Bronchial epithelial cell (primary cell): ENCODE results near the gene ZNF224. TPM values are rescaled to one million over a fixed set of nuclear protein-coding genes. Genes with fewer than 3 reads are reported as not detected.
A peak's percentile ranks its signal among the peaks of the same experiment; 100 is the strongest.

Experiments used
- DNase-seq: peaks from one replicate; pipeline ENCODE4 v3.0.0-alpha.2; 2010; ENCODE audit warnings: low read depth
- FAIRE-seq: peaks from 2 replicates; lab custom pipeline; 2011; peaks lifted over from hg19 to GRCh38; lab: Jason Lieb, UNC
- H3K27me3 ChIP-seq: 2 replicates; pipeline ENCODE4 v1.5.1; 2011; ENCODE audit warnings: low read length; ENCODE audit not compliant: control insufficient read depth, insufficient read depth
- H3K36me3 ChIP-seq: 2 replicates; pipeline ENCODE4 v1.5.1; 2011; ENCODE audit warnings: low read length; ENCODE audit not compliant: control insufficient read depth, insufficient read depth
- H3K4me3 ChIP-seq: 2 replicates; pipeline ENCODE4 v1.5.1; 2011; ENCODE audit warnings: mild to moderate bottlenecking, low read depth, low read length, control low read depth
- total RNA-seq: library from RNA; depleted of rRNA; stranded (reverse); fragments of >200 nt; gene quantifications from 2 replicates; pipeline ENCODE4 v1.2.1, GENCODE V29; 2014
- TF ChIP-seq, protein P1 (sequence below): IDR thresholded peaks from 2 replicates; pipeline ENCODE4 v1.5.1; 2011; ENCODE audit warnings: mild to moderate bottlenecking, moderate library complexity, low read length, control low read depth, inconsistent platforms; ENCODE audit not compliant: insufficient read depth, severe bottlenecking

The ZNF224 gene
- total RNA-seq, 1 donor from 2014 or later = 24.5 TPM

GRCh38 chr19:44142059-44142433 lies 47.9 kb downstream of the ZNF224 start:
- DNase-seq = peak; percentile 3
- H3K4me3 ChIP-seq = peak overlapping the region; percentile 86

GRCh38 chr19:44149776-44150175 lies 55.6 kb downstream of the ZNF224 start:
- Histone ChIP-seq H3K36me3 (peaks cover 3% of the 10 kb centered on the region), H3K27me3 (no peaks in the 10 kb centered on the region), H3K4me3 (no peak overlapping the region)
- TF ChIP-seq, protein P1, sequence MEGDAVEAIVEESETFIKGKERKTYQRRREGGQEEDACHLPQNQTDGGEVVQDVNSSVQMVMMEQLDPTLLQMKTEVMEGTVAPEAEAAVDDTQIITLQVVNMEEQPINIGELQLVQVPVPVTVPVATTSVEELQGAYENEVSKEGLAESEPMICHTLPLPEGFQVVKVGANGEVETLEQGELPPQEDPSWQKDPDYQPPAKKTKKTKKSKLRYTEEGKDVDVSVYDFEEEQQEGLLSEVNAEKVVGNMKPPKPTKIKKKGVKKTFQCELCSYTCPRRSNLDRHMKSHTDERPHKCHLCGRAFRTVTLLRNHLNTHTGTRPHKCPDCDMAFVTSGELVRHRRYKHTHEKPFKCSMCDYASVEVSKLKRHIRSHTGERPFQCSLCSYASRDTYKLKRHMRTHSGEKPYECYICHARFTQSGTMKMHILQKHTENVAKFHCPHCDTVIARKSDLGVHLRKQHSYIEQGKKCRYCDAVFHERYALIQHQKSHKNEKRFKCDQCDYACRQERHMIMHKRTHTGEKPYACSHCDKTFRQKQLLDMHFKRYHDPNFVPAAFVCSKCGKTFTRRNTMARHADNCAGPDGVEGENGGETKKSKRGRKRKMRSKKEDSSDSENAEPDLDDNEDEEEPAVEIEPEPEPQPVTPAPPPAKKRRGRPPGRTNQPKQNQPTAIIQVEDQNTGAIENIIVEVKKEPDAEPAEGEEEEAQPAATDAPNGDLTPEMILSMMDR = no peak
- DNase-seq = no peak
- no peak for FAIRE-seq

More at GRCh38 chr19:44142059-44142433, 47.9 kb downstream of the ZNF224 start:
- TF ChIP-seq, protein P1 = no peak
- FAIRE-seq = no peak
- Histone ChIP-seq H3K36me3 (peaks cover 3% of the 10 kb centered on the region), H3K27me3 (no peaks in the 10 kb centered on the region)

DNA sequence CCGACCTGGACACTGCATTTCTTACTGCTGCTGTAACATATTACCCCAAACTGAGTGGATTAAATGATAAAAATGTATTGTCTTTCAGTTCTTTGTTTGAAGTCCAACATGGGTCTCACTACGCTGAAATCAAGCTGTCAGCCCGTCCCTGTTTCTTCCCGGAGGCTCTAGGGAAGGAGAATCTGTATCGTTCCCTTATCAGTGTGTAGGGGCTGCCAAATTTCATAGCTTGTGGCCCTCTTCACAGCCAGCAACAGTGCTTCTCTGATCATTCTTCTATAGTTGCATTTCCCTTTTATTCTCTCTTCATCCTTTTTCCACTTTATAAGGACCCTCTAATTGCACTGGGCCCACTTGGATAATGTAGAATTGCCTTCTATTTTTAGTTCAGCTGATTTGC lies 57.3 kb downstream of the ZNF224 start:
- H3K36me3 ChIP-seq = peaks cover 2% of the 10 kb centered on the region
- no peak overlapping the region for H3K4me3 ChIP-seq
- no peak for DNase-seq
- no peak for FAIRE-seq
- no peaks in the 10 kb centered on the region for H3K27me3 ChIP-seq
- TF ChIP-seq, protein P1 = no peak

DNA sequence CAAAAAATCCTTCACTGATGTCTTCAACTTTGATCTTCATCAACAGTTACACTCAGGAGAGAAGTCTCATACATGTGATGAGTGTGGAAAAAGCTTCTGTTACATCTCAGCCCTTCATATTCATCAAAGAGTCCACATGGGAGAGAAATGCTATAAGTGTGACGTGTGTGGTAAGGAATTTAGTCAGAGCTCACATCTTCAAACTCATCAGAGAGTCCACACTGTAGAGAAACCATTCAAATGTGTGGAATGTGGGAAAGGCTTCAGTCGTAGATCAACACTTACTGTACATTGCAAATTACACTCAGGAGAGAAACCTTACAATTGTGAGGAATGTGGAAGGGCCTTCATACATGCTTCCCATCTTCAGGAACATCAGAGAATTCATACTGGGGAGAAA lies 62.3 kb downstream of the ZNF224 start:
- H3K4me3 ChIP-seq = no peak overlapping the region
- TF ChIP-seq, protein P1 = no peak
- no peaks in the 10 kb centered on the region for H3K27me3 ChIP-seq
- FAIRE-seq (no peak), DNase-seq (no peak)
- H3K36me3 ChIP-seq = peaks cover 2% of the 10 kb centered on the region

Other genes with a start within 250 kb of the ZNF224 start
- gene ZNF404, start 210.4 kb upstream of the ZNF224 start, total RNA-seq = 1.3 and 2.0 TPM in 2 replicates
- 11.8 and 13.7 TPM in 2 replicates for gene ZNF45, start 159.1 kb upstream of the ZNF224 start, total RNA-seq
- gene ZNF221, start 143.1 kb upstream of the ZNF224 start, total RNA-seq = 4.7 and 6.1 TPM in 2 replicates
- 8.6 and 9.7 TPM in 2 replicates for gene ZNF155, start 110.2 kb upstream of the ZNF224 start, total RNA-seq
- 3.9 and 4.0 TPM in 2 replicates for gene ZNF230, start 91.4 kb upstream of the ZNF224 start, total RNA-seq
- gene ZNF222, start 69.0 kb upstream of the ZNF224 start, total RNA-seq = 8.2 and 8.7 TPM in 2 replicates
- gene ZNF223, start 42.3 kb upstream of the ZNF224 start, total RNA-seq = 5.8 and 6.1 TPM in 2 replicates
- gene ZNF284, start 22.2 kb upstream of the ZNF224 start, total RNA-seq = 2.3 and 2.4 TPM in 2 replicates
- gene ZNF225, start 19.0 kb downstream of the ZNF224 start, total RNA-seq = 4.2 TPM in 2 replicates
- gene ZNF234, start 47.2 kb downstream of the ZNF224 start, total RNA-seq = 6.9 and 9.0 TPM in 2 replicates
- 14.0 and 16.5 TPM in 2 replicates for gene ZNF226, start 70.7 kb downstream of the ZNF224 start, total RNA-seq
- 13.8 and 15.8 TPM in 2 replicates for gene ZNF227, start 118.2 kb downstream of the ZNF224 start, total RNA-seq
- under 0.01 and 0.38 TPM in 2 replicates for gene ZNF233, start 165.5 kb downstream of the ZNF224 start, total RNA-seq
- 4.7 and 6.1 TPM in 2 replicates for gene ZNF235, start 210.7 kb downstream of the ZNF224 start, total RNA-seq